ENCODE data around the gene GAL3ST2. TPM values are rescaled to one million over a fixed set of nuclear protein-coding genes. Genes with fewer than 3 reads are reported as not detected.
"Not testable (repeated sequence)": the region's sequence is repeated elsewhere in the genome, so short reads cannot be mapped to it uniquely, and the experiment has no call there.

GAL3ST2 gene
- total RNA-seq, 2 experiments from 2014 or later: 1.1 TPM; not detected in 1

DNA sequence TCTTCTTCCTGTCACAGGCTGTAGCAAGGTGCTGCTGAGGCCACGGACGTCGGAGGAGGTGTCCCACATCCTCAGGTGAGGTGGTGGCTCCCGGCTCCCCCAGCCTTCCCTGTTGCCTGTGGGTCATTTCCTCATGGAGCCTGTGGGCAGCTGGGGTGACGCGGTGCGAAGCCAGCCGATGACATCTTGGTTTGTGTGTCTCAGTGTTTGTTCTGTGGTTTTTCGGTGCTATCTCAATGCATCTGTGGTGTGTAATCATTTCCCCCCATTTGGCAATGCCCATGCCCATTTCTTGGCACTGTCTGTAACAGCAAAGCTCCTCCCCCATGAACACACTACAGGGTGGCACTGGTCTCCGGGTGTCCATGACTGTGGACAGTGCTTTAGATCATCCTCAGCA, 35.6 kb upstream of the GAL3ST2 start:
- no peaks in the 10 kb centered on the region for H3K9me2 ChIP-seq (ENCODE audit: insufficient read depth, low read length)
- H3K9me3 ChIP-seq (ENCODE audit: low read length): no peaks in the 10 kb centered on the region
- H3K4me1 ChIP-seq (ENCODE audit: insufficient read depth, low read length, poor library complexity, severe bottlenecking): no peaks in the 10 kb centered on the region
- BruUV-seq (replicated peaks): no TSS peak
- intact Hi-C loops (cut with micrococcal nuclease; ENCODE audit: unreplicated experiment): no loop called here
- H3K79me2 ChIP-seq (ENCODE audit: insufficient read depth, low read depth, low read length): no peaks in the 10 kb centered on the region
- H3K27ac ChIP-seq (ENCODE audit: low read depth, low read length, poor library complexity, severe bottlenecking): no peak overlapping the region
- H3K4me3 ChIP-seq (ENCODE audit: low read depth, low read length, poor library complexity, severe bottlenecking): no peak overlapping the region
- no peak overlapping the region for H3K4me2 ChIP-seq (ENCODE audit: low read length)
- POLR2A ChIA-PET: no interaction called here
- peaks cover 29% of the 10 kb centered on the region for H3K36me3 ChIP-seq (ENCODE audit: insufficient read depth, low read length)
- TF ChIP-seq EZH2phosphoT487 (IDR thresholded peaks at IDR 0.05; ENCODE audit: borderline replicate concordance, low read depth, low read length): no peak
- TF ChIP-seq CTCF (conservative IDR thresholded peaks at IDR 0.05; ENCODE audit: low read length): no peak
- CTCF ChIA-PET (ENCODE audit: unreplicated experiment): no interaction called here
- no peak for DNase-seq (ENCODE audit: low spot score)
- H2AFZ ChIP-seq (ENCODE audit: low read length): no peak overlapping the region
- no peaks in the 10 kb centered on the region for H4K20me1 ChIP-seq (ENCODE audit: insufficient read depth, low read length)

DNA sequence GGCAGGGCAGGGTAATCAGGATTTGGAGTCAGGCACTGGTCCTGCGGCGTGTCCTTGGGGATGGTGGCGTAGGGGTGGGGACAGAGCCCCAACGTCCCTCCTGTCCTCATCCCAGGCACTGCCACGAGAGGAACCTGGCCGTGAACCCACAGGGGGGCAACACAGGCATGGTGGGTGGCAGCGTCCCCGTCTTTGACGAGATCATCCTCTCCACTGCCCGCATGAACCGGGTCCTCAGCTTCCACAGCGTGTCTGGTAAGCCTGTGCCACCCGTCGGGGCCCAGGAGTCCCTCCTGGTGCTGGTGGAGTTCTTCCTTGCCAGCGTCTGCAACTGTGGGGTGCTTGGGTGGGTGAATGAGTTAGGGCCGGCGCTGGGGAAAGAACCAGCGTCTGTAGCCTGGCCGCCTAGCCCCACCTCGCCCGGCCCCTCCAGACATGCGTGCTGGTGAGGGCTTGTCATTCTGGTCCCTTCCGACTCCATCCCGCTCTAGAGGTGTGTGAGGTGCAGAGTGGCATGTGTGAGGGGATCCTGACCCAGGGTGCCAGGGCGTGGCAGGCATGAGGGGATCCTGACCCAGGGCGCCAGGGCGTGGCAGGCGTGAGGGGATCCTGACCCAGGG, 34.2 kb upstream of the GAL3ST2 start:
- ChIA-PET CTCF (ENCODE audit: unreplicated experiment) (no interaction called here), POLR2A (no interaction called here)
- intact Hi-C loops (cut with micrococcal nuclease; ENCODE audit: unreplicated experiment): no loop called here
- no peaks in the 10 kb centered on the region for H4K20me1 ChIP-seq (ENCODE audit: insufficient read depth, low read length)
- BruUV-seq (replicated peaks): no TSS peak
- no peaks in the 10 kb centered on the region for H3K9me2 ChIP-seq (ENCODE audit: insufficient read depth, low read length)
- no peak overlapping the region for H3K27ac ChIP-seq (ENCODE audit: low read depth, low read length, poor library complexity, severe bottlenecking)
- H3K36me3 ChIP-seq (ENCODE audit: insufficient read depth, low read length): peaks cover 33% of the 10 kb centered on the region
- no peak overlapping the region for H2AFZ ChIP-seq (ENCODE audit: low read length)
- TF ChIP-seq EZH2phosphoT487 (IDR thresholded peaks at IDR 0.05; ENCODE audit: borderline replicate concordance, low read depth, low read length) (no peak), CTCF (conservative IDR thresholded peaks at IDR 0.05; ENCODE audit: low read length) (no peak)
- no peak for DNase-seq (ENCODE audit: low spot score)
- no peaks in the 10 kb centered on the region for H3K79me2 ChIP-seq (ENCODE audit: insufficient read depth, low read depth, low read length)
- H3K9me3 ChIP-seq (ENCODE audit: low read length): no peaks in the 10 kb centered on the region
- no peak overlapping the region for H3K4me3 ChIP-seq (ENCODE audit: low read depth, low read length, poor library complexity, severe bottlenecking)
- H3K4me2 ChIP-seq (ENCODE audit: low read length): no peak overlapping the region
- no peaks in the 10 kb centered on the region for H3K4me1 ChIP-seq (ENCODE audit: insufficient read depth, low read length, poor library complexity, severe bottlenecking)

- intact Hi-C loops (cut with micrococcal nuclease; ENCODE audit: unreplicated experiment): not testable (repeated sequence)
These were observed 33.6 kb upstream of the GAL3ST2 start for GRCh38 chr2:241743008-241743407.

More at GRCh38 chr2:241743008-241743407, 33.6 kb upstream of the GAL3ST2 start:
- H2AFZ ChIP-seq (ENCODE audit: low read length); BruUV-seq (replicated peaks); CTCF ChIA-PET (ENCODE audit: unreplicated experiment); H3K4me1 ChIP-seq (ENCODE audit: insufficient read depth, low read length, poor library complexity, severe bottlenecking); H3K9me2 ChIP-seq (ENCODE audit: insufficient read depth, low read length); H3K79me2 ChIP-seq (ENCODE audit: insufficient read depth, low read depth, low read length); H3K9me3 ChIP-seq (ENCODE audit: low read length); DNase-seq (ENCODE audit: low spot score); H4K20me1 ChIP-seq (ENCODE audit: insufficient read depth, low read length); H3K4me2 ChIP-seq (ENCODE audit: low read length); H3K27ac ChIP-seq (ENCODE audit: low read depth, low read length, poor library complexity, severe bottlenecking); POLR2A ChIA-PET; H3K4me3 ChIP-seq (ENCODE audit: low read depth, low read length, poor library complexity, severe bottlenecking): not testable (repeated sequence)
- peaks cover 33% of the 10 kb centered on the region for H3K36me3 ChIP-seq (ENCODE audit: insufficient read depth, low read length)
